ENCODE results near the gene TSC22D2. TPM values are rescaled to one million over a fixed set of nuclear protein-coding genes. Genes with fewer than 3 reads are reported as not detected.

TSC22D2 gene
- total and polyA plus RNA-seq, 2 donors (not counting 3 experiments of a cell fraction or from before 2014, with no cell fraction given), result 7.6 to 43.9 TPM

DNA sequence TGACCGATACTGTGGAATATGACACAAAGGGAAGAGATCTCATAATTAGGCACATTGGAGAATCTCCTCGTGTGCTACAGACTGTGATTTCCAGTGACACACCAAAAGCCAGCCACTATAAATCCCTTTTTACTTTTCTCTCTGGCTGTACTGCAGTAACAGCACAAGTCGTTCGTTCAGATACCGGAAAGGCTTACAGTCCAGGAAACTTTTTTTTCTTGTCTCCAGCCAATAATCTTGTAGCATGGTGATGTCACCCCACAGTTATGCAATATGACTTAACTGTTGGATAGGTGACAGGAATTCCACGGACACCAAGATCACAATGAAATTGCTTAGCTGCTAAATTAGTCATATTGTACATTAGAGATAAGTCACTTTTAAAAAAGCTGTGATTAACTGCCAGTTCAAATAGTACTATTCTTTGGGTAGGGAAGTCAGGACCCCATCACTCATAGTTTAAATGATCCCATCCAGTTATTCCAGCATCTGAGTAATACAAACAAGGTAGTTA, 36.3 kb upstream of the TSC22D2 start:
- ChIA-PET POLR2A (interaction anchor here (0.6 to 2.3 kb wide), 5 partner anchors 19 to 87 kb away, joined by 3 to 16 read pairs (median 4); no protein-coding TSS in a partner anchor), CTCF (interaction anchor here (0.9 to 3.0 kb wide), 9 partner anchors 20 to 138 kb away, joined by 3 to 18 read pairs (median 4); partner anchors contain the start of gene TSC22D2)
- Histone ChIP-seq H3K27ac (ENCODE audit: insufficient read depth, low read depth, low read length) (peak overlapping the region; percentile 94), H3K4me1 (ENCODE audit: control insufficient read depth, extremely low read depth, insufficient read depth, low read length) (peaks cover 39% of the 10 kb centered on the region), H3K9me3 (replicated peaks; ENCODE audit: control insufficient read depth, insufficient read depth, low read length) (no peaks in the 10 kb centered on the region), H3K4me3 (replicated peaks in 1 of 3; ENCODE audit: insufficient read depth in 1 of 3, low read depth in 1 of 3, low read length in 3 of 3) (peak overlapping the region; percentile 7 to 91 (median 19)), H3K9ac (replicated peaks; ENCODE audit: extremely low read depth, insufficient read depth, low read length) (peak overlapping the region; percentile 88), H3K36me3 (ENCODE audit: control insufficient read depth in 2 of 2, extremely low read depth in 1 of 2, insufficient read depth in 2 of 2, low read length in 2 of 2) (no peaks in the 10 kb centered on the region), H3K27me3 (ENCODE audit: control insufficient read depth in 2 of 2, insufficient read depth in 2 of 2, low read length in 2 of 2) (no peaks in the 10 kb centered on the region), H4K20me1 (replicated peaks; ENCODE audit: control insufficient read depth, extremely low read depth, insufficient read depth, low read length) (no peaks in the 10 kb centered on the region), H2AFZ (ENCODE audit: low read depth, low read length) (no peak overlapping the region), H3K9me1 (replicated peaks; ENCODE audit: control insufficient read depth, extremely low read depth, insufficient read depth, low read length) (no peaks in the 10 kb centered on the region), H3K4me2 (ENCODE audit: insufficient read depth, low read length) (peak overlapping the region; percentile 99), H3K79me2 (ENCODE audit: control insufficient read depth, insufficient read depth, low read length) (peaks cover 6% of the 10 kb centered on the region)
- BruUV-seq (replicated peaks), result no TSS peak
- TF ChIP-seq EZH2 (IDR thresholded peaks at IDR 0.05; ENCODE audit: borderline replicate concordance, low read depth, low read length, severe bottlenecking) (no peak), POLR2AphosphoS5 (IDR thresholded peaks at IDR 0.05; ENCODE audit: insufficient read depth, low read depth, low read length) (peak; percentile 85), CTCF (IDR thresholded peaks at IDR 0.05; ENCODE audit: extremely low read depth in 1 of 2, insufficient read depth in 1 of 2, low read depth in 1 of 2, low read length in 2 of 2) (no peak), MYC (IDR thresholded peaks at IDR 0.05; ENCODE audit: low read depth, low read length) (no peak), GATA2 (IDR thresholded peaks at IDR 0.05; ENCODE audit: insufficient read depth, insufficient read length, low read depth, low read length) (peak; percentile 79), MAX (IDR thresholded peaks at IDR 0.05; ENCODE audit: insufficient read depth, insufficient read length) (no peak), JUN (IDR thresholded peaks at IDR 0.05; ENCODE audit: borderline replicate concordance, insufficient read depth, insufficient read length, low read depth) (peak; percentile 100), POLR2A (IDR thresholded peaks at IDR 0.05; ENCODE audit: low read depth, low read length) (peak; percentile 86), FOS (IDR thresholded peaks at IDR 0.05; ENCODE audit: borderline replicate concordance, insufficient read depth, low read length) (peak; percentile 90)
- peak; percentile 95 for FAIRE-seq
- dilution Hi-C loops (cut with MboI; ENCODE audit: extremely low pct_ligation_motif_present, low sequenced_read_pairs) (no loop called here), intact Hi-C loops (cut with micrococcal nuclease) (loop anchor here (1.0 to 2.0 kb wide), 8 partner anchors 19 to 175 kb away; partner anchors contain the start of genes EIF2A, SERP1 and TSC22D2)
- peak; percentile 100 for DNase-seq (ENCODE audit: low read depth, low spot score)

Data from endothelial cell of umbilical vein (primary cell).